Measurements from ENCODE around the gene ERLEC1.

- TF ChIP-seq CTCF (IDR thresholded peaks at IDR 0.05): no peak
- TF ChIP-seq ZFX (IDR thresholded peaks at IDR 0.05; ENCODE audit: borderline replicate concordance): no peak
These were observed 30.2 kb upstream of the ERLEC1 start for GRCh38 chr2:53756644-53757043.

Data from 22Rv1 (cell line).